ENCODE measurements around the gene MKNK2.
"Not testable (repeated sequence)": the region's sequence is repeated elsewhere in the genome, so short reads cannot be mapped to it uniquely, and the experiment has no call there.

Gene MKNK2

GRCh38 chr19:1990230-1991017 lies 60.6 kb downstream of the MKNK2 start:
- no peak for DNase-seq

GRCh38 chr19:1989513-1990229 lies 61.4 kb downstream of the MKNK2 start:
- no peak for DNase-seq

GRCh38 chr19:1988464-1988863 lies 62.6 kb downstream of the MKNK2 start:
- DNase-seq: not testable (repeated sequence)

Data from left hindlimb (tissue), 1 donor.